HepG2 (cell line): ENCODE measurements around the gene KRTAP5-6. TPM values are rescaled to one million over a fixed set of nuclear protein-coding genes. Genes with fewer than 3 reads are reported as not detected.
A peak's percentile ranks its signal among the peaks of the same experiment; 100 is the strongest.

Experiments
- BRD4 ChIP-seq: sonication (generic); formaldehyde crosslinking; IDR thresholded peaks from 2 replicates; pipeline ENCODE4 v1.4.0; 2020; ENCODE audit warnings: missing genetic modification reagents
- CBFB ChIP-seq: sonication (generic); formaldehyde crosslinking; IDR thresholded peaks from 2 replicates; pipeline ENCODE4 v1.4.0; 2020; ENCODE audit warnings: missing genetic modification reagents
- DR1 ChIP-seq: sonication (generic); formaldehyde crosslinking; IDR thresholded peaks from 2 replicates; pipeline ENCODE4 v1.8.0; 2021; ENCODE audit warnings: mild to moderate bottlenecking, missing genetic modification reagents, inconsistent platforms
- ETV6 ChIP-seq: sonication (generic); formaldehyde crosslinking; conservative IDR thresholded peaks from 2 replicates; pipeline ENCODE4 v1.4.0; 2020; ENCODE audit warnings: missing genetic modification reagents
- HNRNPLL ChIP-seq: fragments of 200-400 bp; formaldehyde crosslinking; IDR thresholded peaks from 2 replicates; pipeline ENCODE4 v1.6.1; 2017; ENCODE audit warnings: mild to moderate bottlenecking, low read depth, low read length; ENCODE audit not compliant: poor library complexity, severe bottlenecking
- HOXA7 ChIP-seq: sonication (generic); formaldehyde crosslinking; IDR thresholded peaks from 2 replicates; pipeline ENCODE4 v1.8.1; 2022; ENCODE audit warnings: mild to moderate bottlenecking, missing genetic modification reagents, moderate library complexity
- RXRB ChIP-seq: IDR thresholded peaks from 2 replicates; pipeline ENCODE4 v1.6.1; 2016; ENCODE audit warnings: borderline replicate concordance, missing genetic modification reagents, missing compliant biosample characterization
- SALL1 ChIP-seq: sonication (generic); formaldehyde crosslinking; IDR thresholded peaks from 2 replicates; pipeline ENCODE4 v1.8.0; 2022; ENCODE audit warnings: mild to moderate bottlenecking, missing genetic modification reagents
- SMAD3 ChIP-seq: sonication (generic); formaldehyde crosslinking; IDR thresholded peaks from 2 replicates; pipeline ENCODE4 v1.4.0; 2020; ENCODE audit warnings: missing genetic modification reagents
- TBX3 ChIP-seq: fragments of 450-650 bp; IDR thresholded peaks from 2 replicates; pipeline ENCODE4 v1.6.1; 2017; ENCODE audit warnings: antibody characterized with exemption, mild to moderate bottlenecking, inconsistent platforms, borderline replicate concordance
- THAP11 ChIP-seq: IDR thresholded peaks from 2 replicates; pipeline ENCODE4 v1.6.1; 2016; ENCODE audit warnings: missing biosample characterization, missing genetic modification reagents
- TOPORS ChIP-seq: sonication (generic); formaldehyde crosslinking; IDR thresholded peaks from 2 replicates; pipeline ENCODE4 v1.8.0; 2023; ENCODE audit warnings: mild to moderate bottlenecking, missing genetic modification reagents
- ZBTB20 ChIP-seq: sonication (generic); formaldehyde crosslinking; IDR thresholded peaks from 2 replicates; pipeline ENCODE4 v1.8.1; 2023; ENCODE audit warnings: missing genetic modification reagents, low read depth, mild to moderate bottlenecking, borderline replicate concordance
- ZNF776 ChIP-seq: sonication (generic); formaldehyde crosslinking; IDR thresholded peaks from 2 replicates; pipeline ENCODE4 v1.4.0; 2020; ENCODE audit warnings: mild to moderate bottlenecking, missing genetic modification reagents
- ZSCAN25 ChIP-seq: sonication (generic); formaldehyde crosslinking; IDR thresholded peaks from 2 replicates; pipeline ENCODE4 v1.8.0; 2022; ENCODE audit warnings: mild to moderate bottlenecking, missing genetic modification reagents
- polyA plus RNA-seq, 8 experiments: library from polyadenylated mRNA; depleted of rRNA in 3 of 8; stranded (reverse) in 7 of 8; unstranded in 1 of 8; fragments of >200 nt; fragmentation: Illumina TruSeq in 4 of 8; extraction: Trizol in 4 of 8; gene quantifications; 2 replicates each; pipeline versions ENCODE4 v1.2.1 to v1.2.3, GENCODE V29; 2011 to 2016; ENCODE audit warnings: low read depth in 4 of 8, missing spikeins in 1 of 8, mixed read lengths in 1 of 8; ENCODE audit not compliant: insufficient read depth in 1 of 8
- total RNA-seq, 5 experiments: library from RNA; depleted of rRNA; stranded (reverse); fragments of >200 nt; fragmentation: Illumina TruSeq; extraction: Trizol; gene quantifications; 2 replicates each; pipeline ENCODE4 v1.2.3, GENCODE V29; 2016; ENCODE audit warnings: low read depth in 1 of 5
- TF ChIP-seq, protein P1 (sequence below): sonication (generic); formaldehyde crosslinking; IDR thresholded peaks from 2 replicates; pipeline ENCODE4 v1.4.0; 2020; ENCODE audit warnings: missing genetic modification reagents
- TF ChIP-seq, protein P2 (sequence below): IDR thresholded peaks from 2 replicates; pipeline ENCODE4 v1.6.1; 2016; ENCODE audit warnings: missing genetic modification reagents, missing compliant biosample characterization
- TF ChIP-seq, protein P3 (sequence below): sonication (generic); formaldehyde crosslinking; IDR thresholded peaks from 2 replicates; pipeline ENCODE4 v1.8.0; 2022; ENCODE audit warnings: mild to moderate bottlenecking, missing genetic modification reagents; ENCODE audit not compliant: insufficient replicate concordance
- TF ChIP-seq, protein P4 (sequence below), 2 experiments: fragments of 450-650 bp in 1 of 2; sonication (generic) in 1 of 2; formaldehyde crosslinking; IDR thresholded peaks; 2 replicates each; pipeline versions ENCODE4 v1.5.0 to v1.8.0; 2020 to 2022; ENCODE audit warnings: mild to moderate bottlenecking in 1 of 2, missing genetic modification reagents in 1 of 2
- TF ChIP-seq, protein P5 (sequence below): sonication (generic); formaldehyde crosslinking; IDR thresholded peaks from 2 replicates; pipeline ENCODE4 v1.5.0; 2020; ENCODE audit warnings: mild to moderate bottlenecking, missing genetic modification reagents, moderate library complexity

KRTAP5-6 gene
- total and polyA plus RNA-seq, 2 of the 13 experiments (the other 11 are each of a cell fraction or from before 2014, with no cell fraction given): not detected

DNA sequence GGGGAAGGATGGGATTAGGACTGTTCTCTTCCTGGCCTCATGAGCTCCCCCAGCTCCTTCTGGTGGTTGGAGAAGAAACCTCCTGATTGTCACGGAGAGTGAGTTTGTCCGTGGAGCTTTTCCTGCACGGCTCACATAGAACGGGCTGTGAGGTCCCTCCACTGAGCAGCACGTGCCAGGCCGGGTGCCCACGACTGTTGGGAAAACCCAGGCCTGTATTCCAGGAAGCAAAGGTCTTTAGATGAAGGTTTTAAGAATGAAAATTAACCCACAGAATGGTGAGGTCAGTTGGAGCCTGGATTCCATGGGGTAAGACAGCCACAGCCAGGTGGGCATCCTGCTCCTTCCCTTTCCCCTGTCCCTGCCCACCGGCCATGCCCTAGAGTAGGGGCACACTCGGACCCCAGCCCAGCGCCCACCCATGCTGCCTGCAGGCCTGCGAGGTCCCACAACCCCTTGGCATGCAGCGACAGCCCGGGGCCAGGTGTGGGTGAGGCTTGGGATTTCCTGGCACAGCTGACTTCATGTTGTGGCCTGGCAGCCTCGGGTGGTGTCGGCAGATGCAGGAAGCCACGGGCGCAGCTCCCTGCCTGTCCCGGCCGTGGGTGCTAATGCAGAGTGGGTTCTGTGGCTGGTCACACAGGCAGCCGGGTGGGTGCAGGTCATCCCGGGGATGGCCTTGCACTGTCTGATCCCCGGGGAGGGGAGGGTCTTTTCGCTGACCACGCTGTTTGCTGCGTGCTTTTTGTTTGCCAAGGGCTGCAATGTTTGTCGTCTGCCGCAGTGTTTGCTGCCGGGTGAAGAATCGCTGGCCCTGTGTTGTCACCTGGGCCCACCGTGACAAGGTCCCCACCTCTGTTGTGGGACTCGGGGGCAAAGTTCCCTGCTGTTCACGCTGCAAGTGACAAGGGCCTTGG lies 7.5 kb upstream of the KRTAP5-6 start (continued):
- TF ChIP-seq ZNF776 (CRISPR knock-in tag): peak; percentile 29; the same call in 1 of the 2 replicates
- TF ChIP-seq SMAD3 (CRISPR knock-in tag): peak; percentile 90
- peak; percentile 75 for TF ChIP-seq THAP11
- TF ChIP-seq HNRNPLL: peak; percentile 52
- TF ChIP-seq DR1: peak; percentile 88
- TF ChIP-seq ZSCAN25: peak; percentile 81
- peak; percentile 57; the same call in 1 of the 2 replicates for TF ChIP-seq ZBTB20 (CRISPR knock-in tag)
- TF ChIP-seq SALL1: peak; percentile 98
- TF ChIP-seq, protein P1, sequence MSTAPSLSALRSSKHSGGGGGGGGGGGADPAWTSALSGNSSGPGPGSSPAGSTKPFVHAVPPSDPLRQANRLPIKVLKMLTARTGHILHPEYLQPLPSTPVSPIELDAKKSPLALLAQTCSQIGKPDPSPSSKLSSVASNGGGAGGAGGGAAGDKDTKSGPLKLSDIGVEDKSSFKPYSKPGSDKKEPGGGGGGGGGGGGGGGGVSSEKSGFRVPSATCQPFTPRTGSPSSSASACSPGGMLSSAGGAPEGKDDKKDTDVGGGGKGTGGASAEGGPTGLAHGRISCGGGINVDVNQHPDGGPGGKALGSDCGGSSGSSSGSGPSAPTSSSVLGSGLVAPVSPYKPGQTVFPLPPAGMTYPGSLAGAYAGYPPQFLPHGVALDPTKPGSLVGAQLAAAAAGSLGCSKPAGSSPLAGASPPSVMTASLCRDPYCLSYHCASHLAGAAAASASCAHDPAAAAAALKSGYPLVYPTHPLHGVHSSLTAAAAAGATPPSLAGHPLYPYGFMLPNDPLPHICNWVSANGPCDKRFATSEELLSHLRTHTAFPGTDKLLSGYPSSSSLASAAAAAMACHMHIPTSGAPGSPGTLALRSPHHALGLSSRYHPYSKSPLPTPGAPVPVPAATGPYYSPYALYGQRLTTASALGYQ (CRISPR knock-in tag): peak; percentile 97
- peak; percentile 66; the same call in 1 of the 2 replicates for TF ChIP-seq ETV6 (CRISPR knock-in tag)
- TF ChIP-seq, protein P2, sequence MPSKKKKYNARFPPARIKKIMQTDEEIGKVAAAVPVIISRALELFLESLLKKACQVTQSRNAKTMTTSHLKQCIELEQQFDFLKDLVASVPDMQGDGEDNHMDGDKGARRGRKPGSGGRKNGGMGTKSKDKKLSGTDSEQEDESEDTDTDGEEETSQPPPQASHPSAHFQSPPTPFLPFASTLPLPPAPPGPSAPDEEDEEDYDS (CRISPR knock-in tag): peak; percentile 97
- TF ChIP-seq CBFB (CRISPR knock-in tag): peak; percentile 97
- TF ChIP-seq, protein P3, sequence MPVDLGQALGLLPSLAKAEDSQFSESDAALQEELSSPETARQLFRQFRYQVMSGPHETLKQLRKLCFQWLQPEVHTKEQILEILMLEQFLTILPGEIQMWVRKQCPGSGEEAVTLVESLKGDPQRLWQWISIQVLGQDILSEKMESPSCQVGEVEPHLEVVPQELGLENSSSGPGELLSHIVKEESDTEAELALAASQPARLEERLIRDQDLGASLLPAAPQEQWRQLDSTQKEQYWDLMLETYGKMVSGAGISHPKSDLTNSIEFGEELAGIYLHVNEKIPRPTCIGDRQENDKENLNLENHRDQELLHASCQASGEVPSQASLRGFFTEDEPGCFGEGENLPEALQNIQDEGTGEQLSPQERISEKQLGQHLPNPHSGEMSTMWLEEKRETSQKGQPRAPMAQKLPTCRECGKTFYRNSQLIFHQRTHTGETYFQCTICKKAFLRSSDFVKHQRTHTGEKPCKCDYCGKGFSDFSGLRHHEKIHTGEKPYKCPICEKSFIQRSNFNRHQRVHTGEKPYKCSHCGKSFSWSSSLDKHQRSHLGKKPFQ: peak; percentile 48
- peak; percentile 97 for TF ChIP-seq RXRB (CRISPR knock-in tag)
- peak; percentile 98 for TF ChIP-seq TBX3
- TF ChIP-seq, protein P4, sequence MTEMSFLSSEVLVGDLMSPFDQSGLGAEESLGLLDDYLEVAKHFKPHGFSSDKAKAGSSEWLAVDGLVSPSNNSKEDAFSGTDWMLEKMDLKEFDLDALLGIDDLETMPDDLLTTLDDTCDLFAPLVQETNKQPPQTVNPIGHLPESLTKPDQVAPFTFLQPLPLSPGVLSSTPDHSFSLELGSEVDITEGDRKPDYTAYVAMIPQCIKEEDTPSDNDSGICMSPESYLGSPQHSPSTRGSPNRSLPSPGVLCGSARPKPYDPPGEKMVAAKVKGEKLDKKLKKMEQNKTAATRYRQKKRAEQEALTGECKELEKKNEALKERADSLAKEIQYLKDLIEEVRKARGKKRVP (CRISPR knock-in tag; IDR thresholded peaks at IDR 0.05): peak in 1 of 2 experiments; percentile 64; a peak in 2 of 4 replicates
- peak; percentile 92 for TF ChIP-seq TOPORS (CRISPR knock-in tag)
- peak; percentile 100 for TF ChIP-seq BRD4 (CRISPR knock-in tag)
- TF ChIP-seq, protein P5, sequence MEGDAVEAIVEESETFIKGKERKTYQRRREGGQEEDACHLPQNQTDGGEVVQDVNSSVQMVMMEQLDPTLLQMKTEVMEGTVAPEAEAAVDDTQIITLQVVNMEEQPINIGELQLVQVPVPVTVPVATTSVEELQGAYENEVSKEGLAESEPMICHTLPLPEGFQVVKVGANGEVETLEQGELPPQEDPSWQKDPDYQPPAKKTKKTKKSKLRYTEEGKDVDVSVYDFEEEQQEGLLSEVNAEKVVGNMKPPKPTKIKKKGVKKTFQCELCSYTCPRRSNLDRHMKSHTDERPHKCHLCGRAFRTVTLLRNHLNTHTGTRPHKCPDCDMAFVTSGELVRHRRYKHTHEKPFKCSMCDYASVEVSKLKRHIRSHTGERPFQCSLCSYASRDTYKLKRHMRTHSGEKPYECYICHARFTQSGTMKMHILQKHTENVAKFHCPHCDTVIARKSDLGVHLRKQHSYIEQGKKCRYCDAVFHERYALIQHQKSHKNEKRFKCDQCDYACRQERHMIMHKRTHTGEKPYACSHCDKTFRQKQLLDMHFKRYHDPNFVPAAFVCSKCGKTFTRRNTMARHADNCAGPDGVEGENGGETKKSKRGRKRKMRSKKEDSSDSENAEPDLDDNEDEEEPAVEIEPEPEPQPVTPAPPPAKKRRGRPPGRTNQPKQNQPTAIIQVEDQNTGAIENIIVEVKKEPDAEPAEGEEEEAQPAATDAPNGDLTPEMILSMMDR (CRISPR knock-in tag): peak; percentile 18; the same call in 1 of the 2 replicates
- 0 out of 2 replicates have a peak, but pooled peaks have one; percentile 73 for TF ChIP-seq HOXA7 (CRISPR knock-in tag)
